ENCODE measurements around the gene BCAS3.
A peak's percentile ranks its signal among the peaks of the same experiment; 100 is the strongest.
"Not testable (repeated sequence)": the region's sequence is repeated elsewhere in the genome, so short reads cannot be mapped to it uniquely, and the experiment has no call there.

BCAS3 gene

DNA sequence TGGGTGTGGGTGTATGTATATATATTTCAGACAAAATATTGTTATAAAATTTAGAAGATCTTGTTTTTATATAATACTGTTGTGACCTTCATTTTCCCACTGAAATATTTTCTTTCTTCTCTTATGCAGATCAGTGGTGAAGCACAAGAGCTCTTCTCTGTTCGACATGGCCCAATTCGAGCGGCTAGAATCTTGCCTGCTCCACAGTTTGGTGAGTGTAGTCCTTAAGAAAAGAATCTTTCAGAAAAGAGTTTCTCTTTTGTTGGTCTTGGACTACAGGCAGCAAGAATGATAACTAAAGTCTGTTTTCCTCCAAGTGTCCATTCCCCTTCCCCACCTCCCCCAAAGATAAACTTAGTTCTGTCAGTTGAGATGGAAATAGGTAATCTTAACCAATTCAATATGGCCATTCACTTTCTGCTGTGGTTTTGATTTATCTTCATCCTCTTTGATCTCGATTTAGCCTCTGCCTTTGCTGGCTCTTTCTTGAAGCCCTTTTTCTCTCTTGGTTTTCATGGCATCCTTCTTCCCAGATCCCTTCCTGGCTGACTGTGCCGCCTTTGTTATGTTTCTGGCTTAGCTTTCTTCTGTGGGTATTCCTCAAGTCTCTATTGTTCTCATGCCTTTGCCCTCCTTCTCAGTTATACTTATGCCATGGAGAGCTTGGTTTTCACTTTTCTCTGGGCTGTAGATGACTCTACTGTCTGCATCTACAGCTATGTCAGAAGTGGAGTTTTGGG lies 69.6 kb downstream of the BCAS3 start:
- no peak for DNase-seq

DNA sequence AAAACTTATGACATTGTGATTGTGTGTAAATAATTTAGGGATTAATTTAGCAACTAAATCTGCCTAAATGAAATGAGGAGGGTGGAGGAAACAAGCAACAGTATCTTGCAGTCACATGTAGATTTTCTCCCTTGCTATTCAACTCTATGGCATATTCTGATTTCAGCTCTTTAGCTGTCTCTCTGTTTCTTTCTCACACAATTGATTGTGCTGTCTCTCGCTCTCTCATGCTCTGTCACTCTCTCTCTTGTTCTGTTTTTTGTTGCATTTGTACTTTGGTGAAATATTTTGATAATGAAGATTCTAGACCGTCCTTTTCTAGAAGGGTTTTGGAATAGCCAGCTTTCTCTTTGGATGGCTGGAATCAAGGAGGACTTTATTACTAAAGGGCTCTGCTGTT lies 70.6 kb downstream of the BCAS3 start:
- no peak for DNase-seq

DNA sequence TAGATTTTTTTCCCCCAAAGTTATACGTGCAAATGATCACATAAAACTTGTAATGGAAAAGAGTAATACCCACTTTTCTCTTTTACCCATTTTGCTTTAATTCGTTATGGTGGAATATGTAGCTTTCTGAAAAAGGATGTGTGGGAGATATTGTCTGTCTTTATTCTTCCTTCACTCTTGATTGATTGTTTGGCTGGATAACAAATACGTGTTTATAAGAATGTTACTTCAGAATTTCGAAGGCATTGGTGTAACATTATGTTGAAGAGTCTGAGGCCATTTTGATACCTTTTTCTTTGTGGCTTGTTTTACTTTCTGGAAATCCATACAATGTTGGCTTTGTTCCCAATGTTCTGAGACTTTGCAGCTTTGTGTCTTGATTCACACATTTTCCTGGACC lies 71.4 kb downstream of the BCAS3 start:
- no peak for DNase-seq

DNA sequence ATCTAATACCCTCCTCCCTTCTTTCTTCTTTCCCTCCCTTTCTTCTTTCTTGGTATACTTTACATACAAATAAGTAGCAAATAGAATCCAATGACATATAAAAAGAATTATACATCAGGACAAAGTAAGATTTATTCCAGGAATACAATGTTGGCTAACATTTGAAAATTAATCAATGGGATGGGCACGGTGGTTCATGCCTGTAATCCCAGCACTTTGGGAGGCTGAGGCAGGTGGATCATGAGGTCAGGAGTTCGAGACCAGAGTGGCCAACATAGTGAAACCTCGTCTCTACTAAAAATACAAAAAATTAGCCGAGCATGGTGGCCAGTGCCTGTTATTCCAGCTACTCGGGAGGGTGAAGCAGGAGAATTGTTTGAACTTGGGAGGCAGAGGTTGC lies 72.1 kb downstream of the BCAS3 start:
- no peak for DNase-seq

DNA sequence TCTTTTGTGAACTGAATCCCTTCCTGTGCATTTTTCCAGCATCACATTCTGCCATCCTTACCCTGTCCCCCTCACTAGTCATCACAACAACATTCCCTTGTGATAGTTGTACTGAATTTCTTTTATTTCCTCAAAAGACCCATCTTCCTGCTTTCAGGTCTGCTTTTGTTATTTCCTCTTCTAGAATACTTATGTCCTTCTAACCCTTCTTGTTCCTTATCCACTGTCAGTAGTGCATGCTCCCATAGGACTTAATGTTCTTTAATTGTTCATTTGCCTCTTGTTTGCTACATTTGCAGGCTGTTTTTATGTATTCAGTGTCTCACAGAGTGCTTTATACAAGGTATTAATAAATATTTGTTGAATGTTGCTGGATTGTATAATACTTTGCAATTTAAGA lies 73.0 kb downstream of the BCAS3 start:
- no peak for DNase-seq

DNA sequence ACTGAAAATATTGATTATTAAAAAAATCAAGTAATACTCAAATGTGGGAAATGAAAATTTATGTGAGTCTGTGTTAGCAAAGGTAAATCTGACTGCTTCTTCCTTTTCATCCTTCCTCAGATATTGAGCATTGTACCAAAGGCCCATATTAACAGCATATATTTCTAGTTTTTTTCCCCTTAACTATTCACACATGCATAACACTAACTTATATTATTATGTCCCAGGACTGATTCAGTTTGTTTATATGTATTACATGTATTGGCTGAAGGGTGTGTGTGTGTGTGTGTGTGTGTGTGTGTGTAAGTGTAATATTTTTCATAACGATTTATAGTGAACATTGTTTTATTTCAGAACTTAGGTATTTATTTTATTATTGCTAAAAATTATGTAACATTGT lies 74.2 kb downstream of the BCAS3 start:
- no peak for DNase-seq

DNA sequence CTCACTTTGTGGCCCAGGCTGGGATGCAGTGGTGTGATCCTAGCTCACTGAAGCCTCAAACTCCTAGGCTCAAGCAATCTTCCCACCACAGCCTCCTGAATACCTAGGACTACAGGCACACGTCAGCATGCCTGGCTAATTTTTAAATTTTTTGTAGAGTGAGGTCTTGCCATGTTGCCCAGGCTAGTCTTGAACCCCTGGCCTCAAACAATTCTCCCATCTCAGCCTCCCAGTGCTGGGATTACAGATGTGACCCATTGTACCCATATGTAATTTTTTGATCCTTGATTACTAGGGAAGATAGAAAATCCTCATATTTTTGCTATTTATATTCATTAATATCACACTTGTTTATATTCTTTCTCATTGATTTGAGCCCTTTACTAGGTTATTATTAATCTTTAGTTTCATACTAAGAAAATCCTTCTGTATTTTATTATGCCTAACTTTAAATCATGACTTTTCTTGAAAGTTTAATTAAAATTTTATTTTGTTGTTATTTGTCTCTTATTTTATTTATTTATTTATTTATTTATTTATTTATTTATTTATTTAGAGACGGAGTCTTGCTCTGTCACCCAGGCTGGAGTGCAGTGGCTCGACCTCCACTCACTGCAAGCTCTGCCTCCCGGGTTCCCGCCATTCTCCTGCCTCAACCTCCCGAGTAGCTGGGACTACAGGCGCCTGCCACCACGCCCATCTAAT lies 75.4 kb downstream of the BCAS3 start:
- DNase-seq, result no peak

DNA sequence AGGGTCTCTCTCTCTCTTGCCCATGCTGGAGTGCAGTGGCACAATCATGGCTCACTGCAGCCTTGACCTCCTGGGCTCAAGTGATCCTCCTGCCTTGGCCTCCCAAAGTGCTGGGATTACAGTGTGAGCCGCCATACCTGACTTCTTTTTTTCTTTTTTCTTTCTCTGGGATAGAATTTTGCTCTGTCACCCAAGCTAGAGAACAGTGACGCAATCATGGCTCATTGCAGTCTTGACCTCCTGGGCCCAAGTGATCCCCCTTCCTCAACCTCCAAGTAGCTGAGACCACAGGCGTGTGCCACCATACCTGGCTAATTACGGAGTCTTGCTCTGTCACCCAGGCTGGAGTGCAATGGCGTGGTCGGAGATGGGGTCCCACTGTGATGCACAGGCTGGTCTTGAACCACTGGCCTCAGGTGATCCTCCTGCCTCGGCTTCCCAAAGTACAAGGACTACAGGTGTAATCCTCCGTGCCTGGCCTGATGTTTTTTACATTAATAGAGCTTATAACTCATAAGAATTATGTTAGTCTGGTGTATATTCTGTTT lies 76.5 kb downstream of the BCAS3 start:
- DNase-seq, result no peak

DNA sequence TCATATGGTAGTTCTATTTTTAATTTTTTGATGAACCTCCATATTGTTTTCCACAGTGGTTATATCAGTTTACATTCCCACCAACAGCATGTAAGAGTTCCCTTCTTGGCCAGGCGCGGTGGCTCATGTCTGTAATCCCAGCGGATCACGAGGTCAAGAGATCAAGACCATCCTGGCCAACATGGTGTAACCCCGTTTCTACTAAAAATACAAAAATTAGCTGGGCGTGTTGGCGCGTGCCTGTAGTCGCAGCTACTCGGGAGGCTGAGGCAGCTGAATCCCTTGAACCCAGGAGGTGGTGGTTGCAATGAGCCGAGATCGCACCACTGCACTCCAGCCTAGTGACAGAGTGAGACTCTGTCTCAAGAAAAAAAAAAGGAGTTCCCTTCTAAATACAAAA lies 79.1 kb downstream of the BCAS3 start:
- not testable (repeated sequence) for DNase-seq

DNA sequence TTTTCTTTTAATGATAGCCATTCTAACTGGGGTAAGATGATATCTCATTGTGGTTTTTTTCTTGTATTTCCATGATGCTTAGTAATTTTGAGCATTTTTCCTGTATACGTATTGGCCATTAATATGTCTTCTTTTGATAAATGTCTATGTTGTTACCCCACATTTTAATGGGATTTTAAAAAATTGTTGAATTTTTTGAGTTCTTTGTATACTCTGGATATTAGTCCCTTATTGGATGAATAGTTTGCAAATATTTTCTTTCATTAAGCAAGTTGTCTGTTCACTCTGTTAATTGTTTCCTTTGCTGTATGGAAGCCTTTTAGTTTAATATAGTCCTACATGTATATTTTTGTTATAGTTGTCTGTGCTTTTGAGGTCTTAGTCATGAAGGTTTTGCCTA lies 79.8 kb downstream of the BCAS3 start:
- DNase-seq, result no peak

DNA sequence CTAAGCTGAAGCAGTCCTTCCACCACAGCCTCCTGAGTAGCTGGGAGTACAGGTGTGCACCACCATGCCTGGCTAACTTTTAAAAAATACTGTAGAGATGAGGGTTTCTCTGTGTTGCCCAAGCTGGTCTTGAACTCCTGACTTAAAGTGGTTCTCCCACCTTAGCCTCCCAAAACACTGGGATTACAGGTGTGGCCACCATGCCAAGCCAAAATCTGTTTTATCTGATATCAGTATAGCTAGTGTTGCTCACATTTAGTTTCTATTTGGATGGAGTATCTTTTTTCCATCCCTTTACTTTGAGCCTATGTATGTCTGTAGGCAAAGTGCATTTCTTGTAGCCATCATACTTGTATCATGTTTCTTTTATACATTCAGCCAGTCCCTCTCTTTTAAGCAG lies 82.1 kb downstream of the BCAS3 start:
- DNase-seq, result no peak

DNA sequence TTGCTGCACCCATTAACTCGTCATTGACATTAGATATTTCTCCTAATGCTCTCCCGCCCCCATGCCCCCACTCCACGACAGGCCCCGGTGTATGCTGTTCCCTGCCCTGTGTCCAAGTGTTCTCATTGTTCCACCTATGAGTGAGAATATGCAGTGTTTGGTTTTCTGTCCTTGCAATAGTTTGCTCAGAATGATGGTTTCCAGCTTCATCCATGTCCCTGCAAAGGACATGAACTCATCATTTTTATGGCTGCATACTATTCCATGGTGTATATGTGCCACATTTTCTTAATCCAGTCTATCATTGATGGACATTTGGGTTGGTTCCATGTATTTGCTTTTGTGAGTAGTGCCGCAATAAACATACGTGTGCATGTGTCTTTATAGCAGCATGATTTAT lies 83.7 kb downstream of the BCAS3 start:
- DNase-seq, result not testable (repeated sequence)

DNA sequence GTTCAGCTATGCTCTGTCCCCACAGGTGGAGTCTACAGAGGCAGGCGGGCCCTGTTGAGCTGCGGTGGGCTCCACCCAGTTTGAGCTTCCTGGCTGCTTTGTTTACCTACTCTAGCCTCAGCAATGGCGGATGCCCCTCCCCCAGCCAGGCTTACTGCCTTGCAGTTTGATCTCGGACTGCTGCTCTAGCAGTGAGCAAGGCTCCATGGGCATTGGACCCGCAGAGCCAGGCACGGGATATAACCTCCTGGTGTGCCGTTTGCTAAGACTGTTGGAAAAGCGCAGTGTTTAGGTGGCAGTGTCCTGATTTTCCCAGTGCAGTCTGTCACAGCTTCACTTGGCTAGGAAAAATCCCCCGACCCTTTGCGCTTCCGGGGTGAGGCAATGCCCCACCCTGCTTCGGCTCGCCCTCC lies 89.1 kb downstream of the BCAS3 start:
- DNase-seq, result peak in 2 of 5 donors; percentile 3 to 41

DNA sequence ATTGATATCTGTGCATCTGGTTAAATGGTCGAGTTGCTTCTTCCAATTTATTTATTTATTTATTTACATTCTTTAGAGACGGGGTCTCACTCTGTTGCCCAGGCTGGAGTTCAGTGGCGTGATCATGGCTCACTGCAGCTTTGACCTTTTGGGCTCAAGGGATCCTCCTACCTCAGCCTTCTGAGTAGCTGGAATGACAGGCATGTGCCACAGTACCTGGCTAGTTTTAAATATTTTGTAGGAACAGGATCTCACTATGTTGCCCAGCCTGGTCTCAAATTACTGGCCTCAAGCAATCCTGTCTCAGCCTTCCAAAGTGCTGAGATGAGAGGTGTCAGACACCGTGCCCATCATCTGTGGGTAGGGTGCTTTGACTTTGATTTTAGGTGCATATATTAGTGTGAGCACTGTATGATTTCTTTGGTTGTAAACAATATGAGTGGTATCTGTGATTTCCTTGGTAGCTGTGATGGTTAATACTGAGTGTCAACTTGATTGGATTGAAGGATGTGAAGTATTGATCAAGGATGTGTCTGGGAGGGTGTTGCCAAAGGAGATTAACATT lies 90.2 kb downstream of the BCAS3 start:
- DNase-seq, result no peak

DNA sequence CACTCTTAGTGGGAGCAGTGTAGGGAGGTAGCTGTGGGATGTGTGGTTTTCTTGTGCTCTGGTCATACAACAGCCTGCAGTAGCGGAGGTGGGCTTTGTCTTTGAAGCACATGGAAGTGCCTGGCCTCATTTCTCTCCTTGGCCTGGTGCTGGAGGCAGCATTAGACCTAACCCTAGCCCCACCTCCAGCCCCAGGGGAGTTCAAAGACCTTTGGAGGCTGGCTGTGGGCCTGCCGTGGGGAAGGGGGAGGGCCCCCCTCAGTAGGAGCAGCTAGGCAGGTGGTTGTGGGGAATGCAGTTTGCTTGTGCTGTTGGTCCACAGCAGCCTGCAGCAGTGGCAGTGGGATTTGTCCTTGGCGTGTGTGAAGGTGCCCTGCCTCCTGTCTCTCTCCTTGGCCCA lies 91.7 kb downstream of the BCAS3 start:
- no peak for DNase-seq

DNA sequence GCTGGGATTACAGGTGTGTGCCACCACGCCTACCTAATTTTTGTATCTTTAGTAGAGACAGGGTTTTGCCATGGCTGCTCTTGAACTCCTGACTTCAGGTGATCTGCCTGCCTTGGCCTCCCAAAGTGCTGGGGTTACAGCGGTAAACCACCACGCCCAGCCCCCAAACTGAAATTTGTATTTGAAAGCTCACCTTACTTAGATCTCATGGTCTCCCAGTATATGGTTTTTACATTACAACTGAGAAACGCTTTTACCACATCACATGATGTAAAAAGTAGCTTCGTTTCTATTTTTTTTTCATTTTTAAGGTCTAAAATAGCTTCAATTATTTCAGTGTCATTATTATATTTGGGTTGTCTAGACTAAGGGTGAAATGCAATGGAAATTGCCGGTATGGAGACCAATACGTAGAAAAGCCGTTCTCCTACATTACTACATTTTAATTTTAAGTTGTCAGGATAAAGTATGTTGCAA lies 93.3 kb downstream of the BCAS3 start:
- no peak for DNase-seq

DNA sequence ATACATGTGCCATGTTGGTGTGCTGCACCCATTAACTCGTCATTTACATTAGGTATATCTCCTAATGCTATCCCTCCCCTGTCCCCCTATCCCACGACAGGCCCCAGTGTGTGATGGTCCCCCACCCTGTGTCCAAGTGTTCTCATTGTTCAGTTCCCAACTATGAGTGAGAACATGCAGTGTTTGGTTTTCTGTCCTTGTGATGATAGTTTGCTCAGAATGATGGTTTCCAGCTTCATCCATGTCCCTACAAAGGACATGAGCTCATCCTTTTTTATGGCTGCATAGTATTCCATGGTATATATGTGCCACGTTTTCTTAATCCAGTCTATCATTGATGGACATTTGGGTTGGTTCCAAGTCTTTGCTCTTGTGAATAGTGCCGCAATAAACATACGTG lies 94.0 kb downstream of the BCAS3 start:
- not testable (repeated sequence) for DNase-seq

DNA sequence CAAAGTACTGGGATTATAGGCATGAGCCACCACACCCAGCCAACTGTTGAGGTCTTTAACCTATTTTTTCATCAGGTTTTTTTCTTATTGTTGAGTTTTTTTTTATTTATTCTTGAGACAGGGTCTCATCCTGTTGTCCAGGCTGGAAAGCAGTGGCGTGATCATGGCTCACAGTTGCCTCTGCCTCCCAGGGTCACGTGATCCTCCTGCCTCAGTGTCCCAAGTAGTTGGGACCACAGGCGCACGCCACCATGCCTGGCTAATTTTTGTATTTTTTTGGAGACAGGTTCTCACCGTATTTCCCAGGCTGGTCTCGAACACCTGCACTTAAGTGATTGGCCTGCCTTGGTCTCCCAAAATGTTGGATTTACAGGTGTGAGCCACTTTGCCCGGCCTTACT lies 95.9 kb downstream of the BCAS3 start:
- DNase-seq, result no peak

DNA sequence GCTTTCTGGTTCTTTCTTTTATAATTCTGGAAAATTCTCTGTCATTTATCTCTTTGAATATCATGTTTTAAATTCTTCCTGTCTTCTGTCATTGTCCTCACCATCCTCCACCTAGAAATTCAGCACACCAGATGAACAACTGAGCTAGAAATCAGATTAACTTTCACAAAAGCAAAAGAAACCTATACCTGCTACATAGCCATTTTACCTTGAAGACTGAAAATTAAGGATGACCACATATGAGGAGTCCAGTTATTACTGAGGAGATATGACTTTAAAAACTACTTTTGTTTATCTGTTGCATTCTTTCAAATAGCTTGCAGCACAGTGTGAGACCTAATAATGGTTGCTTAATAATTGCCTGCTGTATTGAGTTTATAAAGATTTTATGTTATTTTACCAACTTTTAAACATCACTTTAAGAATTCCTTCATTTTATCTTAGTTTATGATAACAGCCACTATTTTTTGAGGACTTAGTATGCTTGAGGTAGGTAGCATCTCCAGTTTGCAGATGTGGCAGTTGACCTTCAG lies 104.3 kb downstream of the BCAS3 start:
- DNase-seq, result no peak

DNA sequence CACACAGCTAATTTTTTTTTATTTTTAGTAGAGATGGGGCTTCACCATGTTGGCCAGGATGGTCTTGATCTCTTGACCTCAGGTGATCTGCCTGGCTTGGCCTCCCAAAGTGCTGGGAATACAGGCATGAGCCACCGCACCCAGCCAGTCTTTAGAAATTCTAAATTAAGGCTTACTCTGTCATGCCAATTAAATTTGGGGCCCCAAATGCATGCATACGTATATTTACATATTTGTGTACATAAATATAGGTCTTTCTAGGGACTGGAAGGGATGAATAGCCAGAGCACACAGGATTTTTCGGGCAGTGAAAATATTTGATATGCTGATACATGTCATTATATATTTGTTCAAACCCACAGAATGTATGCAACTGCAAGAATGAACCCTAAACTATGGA lies 105.1 kb downstream of the BCAS3 start:
- no peak for DNase-seq

DNA sequence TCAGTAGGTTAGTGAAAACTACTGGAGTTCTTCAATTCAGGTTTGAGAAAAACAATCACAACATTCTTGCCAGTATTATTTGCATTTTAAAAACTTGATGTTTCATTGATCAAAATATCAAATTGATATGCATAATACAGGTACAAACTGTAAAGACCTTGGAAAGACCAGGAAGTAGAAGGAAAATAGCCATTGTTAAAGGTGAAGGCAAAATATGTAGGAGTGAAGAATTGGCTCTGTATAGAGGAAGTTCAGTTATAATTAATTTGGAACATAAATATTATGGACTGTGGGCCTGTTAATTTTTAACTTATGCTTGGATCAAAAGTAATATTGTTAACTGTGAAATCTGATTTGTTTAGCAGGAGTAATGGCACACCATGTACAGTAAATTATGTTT lies 112.6 kb downstream of the BCAS3 start:
- no peak for DNase-seq

DNA sequence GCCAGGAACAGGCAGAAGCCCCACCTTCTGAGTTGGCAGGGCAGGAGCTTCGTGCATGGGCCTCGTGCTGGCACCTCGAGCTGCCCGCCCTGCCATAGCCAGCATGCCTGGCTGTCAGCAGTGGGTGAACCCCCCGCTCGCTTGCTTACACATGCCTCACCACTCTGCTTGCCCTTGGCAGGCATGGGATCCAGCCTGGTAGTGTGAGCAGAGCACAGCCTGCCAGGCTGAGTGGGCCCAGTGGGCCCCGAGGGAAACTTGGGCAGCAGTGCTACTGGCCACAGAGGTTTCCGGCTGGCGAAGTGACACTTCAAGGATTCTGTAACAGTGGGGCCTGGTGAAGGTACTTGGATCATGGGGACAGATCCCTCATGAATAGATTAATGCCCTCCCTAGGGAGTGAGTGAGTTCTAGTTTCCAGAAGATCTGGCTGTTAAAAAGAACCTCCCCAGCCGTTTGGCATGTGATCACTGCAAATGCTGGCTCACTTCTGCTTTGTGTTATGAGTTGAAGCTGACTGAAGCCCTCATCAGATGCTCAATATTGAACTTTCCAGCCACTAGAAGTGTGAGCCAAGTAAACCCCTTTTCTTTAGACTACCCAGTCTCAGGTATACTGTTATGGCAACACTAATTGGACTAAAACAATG lies 114.7 kb downstream of the BCAS3 start:
- DNase-seq, result no peak

DNA sequence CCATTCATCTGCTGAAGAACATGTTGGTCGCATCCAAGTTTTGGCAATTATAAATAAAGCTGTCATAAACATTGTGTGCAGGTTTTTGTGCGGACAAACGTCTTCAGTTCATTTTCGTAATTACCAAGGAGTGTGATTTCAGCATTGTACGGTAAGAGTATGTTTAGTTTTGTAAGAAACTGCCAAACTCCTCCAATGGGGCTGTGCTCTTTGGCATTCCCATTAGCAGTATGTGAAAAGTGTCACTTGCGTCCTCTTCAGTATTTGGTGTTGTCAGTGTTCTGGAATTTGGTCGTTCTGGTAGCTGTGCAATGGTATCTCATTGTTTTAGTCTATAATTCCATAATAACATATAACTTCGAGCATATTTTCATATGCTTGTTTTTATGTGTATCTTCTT lies 120.9 kb downstream of the BCAS3 start:
- no peak for DNase-seq
